GM21723 (cell line): Measurements from ENCODE around the gene TEDC2.

Experiments used
- ATAC-seq: cut with Tn5 transposase; IDR thresholded peaks from one replicate; pipeline ENCODE4 v1.9.1; 2021; ENCODE audit warnings: mild to moderate bottlenecking, moderate library complexity; ENCODE audit not compliant: unreplicated experiment

TEDC2 gene

GRCh38 chr16:2511996-2512734 lies 52.3 kb downstream of the TEDC2 start:
- no peak for ATAC-seq

GRCh38 chr16:2512735-2513404 lies 53.0 kb downstream of the TEDC2 start:
- ATAC-seq, result no peak

- peak; percentile 64 for ATAC-seq
Measured at GRCh38 chr16:2513405-2514332, 53.8 kb downstream of the TEDC2 start, which contains the start of gene ATP6V0C. TSS of gene ATP6V0C (plus strand) at chr16:2513952. CDS start at chr16:2514104, 152 bp downstream.
